H1 (cell line): ENCODE data around the gene UBXN1.

ENCODE experiments used
- CTCF ChIP-seq, 3 experiments: IDR thresholded peaks; 1 replicate in 2 of 3; 2 replicates in 1 of 3; pipeline versions ENCODE4 v1.5.1 to v1.6.1; 2011; ENCODE audit warnings: low read length in 3 of 3, mild to moderate bottlenecking in 3 of 3, inconsistent platforms in 2 of 3, low read depth in 1 of 3, moderate library complexity in 1 of 3; ENCODE audit not compliant: insufficient read depth in 1 of 3; ENCODE audit errors: control extremely low read depth in 1 of 3
- POLR2A ChIP-seq, 2 experiments: IDR thresholded peaks; 1 replicate in 1 of 2; 2 replicates in 1 of 2; pipeline ENCODE4 v1.6.1; 2011; ENCODE audit warnings: low read depth in 2 of 2, low read length in 2 of 2, mild to moderate bottlenecking in 2 of 2; ENCODE audit errors: control extremely low read depth in 1 of 2
- POLR2AphosphoS5 ChIP-seq: IDR thresholded peaks from 2 replicates; pipeline ENCODE4 v1.6.1; 2011; ENCODE audit warnings: low read depth, low read length
- SP1 ChIP-seq: IDR thresholded peaks from 2 replicates; pipeline ENCODE4 v1.6.1; 2011; ENCODE audit warnings: low read depth, low read length

GRCh38 chr11:62669420-62670161 lies 9.3 kb downstream of the UBXN1 start:
- TF ChIP-seq CTCF (IDR thresholded peaks at IDR 0.05; ENCODE audit: control extremely low read depth in 1 of 3, insufficient read depth in 1 of 3, low read depth in 1 of 3, low read length in 3 of 3), result no peak
- TF ChIP-seq SP1, result no peak
- no peak for TF ChIP-seq POLR2AphosphoS5
- 0 out of 3 replicates have a peak, but pooled peaks of 1 of the 2 experiments have one; percentile 38 for TF ChIP-seq POLR2A (IDR thresholded peaks at IDR 0.05; ENCODE audit: control extremely low read depth in 1 of 2, low read depth in 2 of 2, low read length in 2 of 2)
